NCI-H2107 treated with DMSO at 0.1 percent for 48 hours (cell line): ENCODE data around the gene IQUB.
"Not testable (repeated sequence)": the region's sequence is repeated elsewhere in the genome, so short reads cannot be mapped to it uniquely, and the experiment has no call there.

Source experiments
- DNase-seq: peaks from one replicate; lab custom pipeline; 2025; ENCODE audit not compliant: unreplicated experiment; lab: John Stamatoyannopoulos, UW

IQUB gene

GRCh38 chr7:123548406-123548805, 14.0 kb upstream of the IQUB start:
- no peak for DNase-seq

GRCh38 chr7:123539871-123540270, 5.5 kb upstream of the IQUB start:
- DNase-seq, result no peak

GRCh38 chr7:123538897-123539296, 4.5 kb upstream of the IQUB start:
- no peak for DNase-seq

GRCh38 chr7:123538189-123538714, 3.9 kb upstream of the IQUB start:
- DNase-seq, result no peak

GRCh38 chr7:123537026-123537642, 2.7 kb upstream of the IQUB start:
- no peak for DNase-seq

- DNase-seq, result no peak
These were observed 1.1 kb upstream of the IQUB start for GRCh38 chr7:123535517-123535916.

GRCh38 chr7:123533929-123534382, 439 bp downstream of the IQUB start:
- no peak for DNase-seq

- DNase-seq, result no peak
These were observed 860 bp downstream of the IQUB start for GRCh38 chr7:123533553-123533917.

GRCh38 chr7:123532788-123533552, 1.4 kb downstream of the IQUB start:
- DNase-seq, result not testable (repeated sequence)

GRCh38 chr7:123532343-123532742, 2.1 kb downstream of the IQUB start:
- not testable (repeated sequence) for DNase-seq

GRCh38 chr7:123530035-123530591, 4.3 kb downstream of the IQUB start:
- not testable (repeated sequence) for DNase-seq

- no peak for DNase-seq
These were observed 6.1 kb downstream of the IQUB start for GRCh38 chr7:123528265-123528664.

- not testable (repeated sequence) for DNase-seq
These were observed 6.6 kb downstream of the IQUB start for GRCh38 chr7:123527712-123528225.

GRCh38 chr7:123526533-123526932, 7.9 kb downstream of the IQUB start:
- DNase-seq, result not testable (repeated sequence)

- DNase-seq, result no peak
These were observed 12.3 kb downstream of the IQUB start for GRCh38 chr7:123522066-123522465.

GRCh38 chr7:123505221-123505620, 29.2 kb downstream of the IQUB start:
- no peak for DNase-seq

GRCh38 chr7:123502201-123502600, 32.2 kb downstream of the IQUB start:
- no peak for DNase-seq

GRCh38 chr7:123500878-123501489, 33.4 kb downstream of the IQUB start:
- DNase-seq, result no peak

GRCh38 chr7:123499211-123499970, 35.0 kb downstream of the IQUB start:
- no peak for DNase-seq

- no peak for DNase-seq
These were observed 35.8 kb downstream of the IQUB start for GRCh38 chr7:123498601-123499000.

GRCh38 chr7:123498031-123498430, 36.4 kb downstream of the IQUB start:
- DNase-seq, result no peak
